HepG2 (cell line): Measurements from ENCODE around the gene FAM83C. TPM values are rescaled to one million over a fixed set of nuclear protein-coding genes. Genes with fewer than 3 reads are reported as not detected.
A peak's percentile ranks its signal among the peaks of the same experiment; 100 is the strongest.

Source experiments
- ASH2L ChIP-seq: fragments of 300-600, 200-600 bp; sonication (generic); IDR thresholded peaks from 2 replicates; pipeline ENCODE4 v1.7.0; 2017; ENCODE audit warnings: low read depth, mild to moderate bottlenecking, moderate library complexity, mixed read lengths, low read length; ENCODE audit not compliant: insufficient read length
- CHCHD3 ChIP-seq: sonication (generic); formaldehyde crosslinking; IDR thresholded peaks from 2 replicates; pipeline ENCODE4 v1.8.0; 2022; ENCODE audit warnings: mild to moderate bottlenecking, missing genetic modification reagents, moderate library complexity
- FOSL1 ChIP-seq: sonication (generic); formaldehyde crosslinking; IDR thresholded peaks from 2 replicates; pipeline ENCODE4 v1.9.0; 2021; ENCODE audit warnings: missing genetic modification reagents, borderline replicate concordance
- FOXA1 ChIP-seq, 2 experiments: fragments of 450-650 bp in 1 of 2; sonication (generic) in 1 of 2; formaldehyde crosslinking in 1 of 2; IDR thresholded peaks; 2 replicates each; pipeline versions ENCODE4 v1.4.0 to v1.6.1; 2016 to 2020; ENCODE audit warnings: missing genetic modification reagents in 1 of 2
- FOXM1 ChIP-seq: sonication (generic); formaldehyde crosslinking; IDR thresholded peaks from 2 replicates; pipeline ENCODE4 v1.5.0; 2020; ENCODE audit warnings: missing genetic modification reagents
- GATA4 ChIP-seq: sonication (generic); IDR thresholded peaks from 2 replicates; pipeline ENCODE4 v1.6.1; 2016; ENCODE audit warnings: antibody characterized with exemption, low read depth, borderline replicate concordance
- GLI4 ChIP-seq: sonication (generic); formaldehyde crosslinking; IDR thresholded peaks from 2 replicates; pipeline ENCODE4 v1.5.1; 2020; ENCODE audit warnings: missing genetic modification reagents, mild to moderate bottlenecking, moderate library complexity, borderline replicate concordance
- THYN1 ChIP-seq: sonication (generic); formaldehyde crosslinking; IDR thresholded peaks from 2 replicates; pipeline ENCODE4 v1.8.1; 2023; ENCODE audit warnings: low read depth, mild to moderate bottlenecking, moderate library complexity, missing genetic modification reagents, borderline replicate concordance
- ZNF572 ChIP-seq: sonication (generic); formaldehyde crosslinking; IDR thresholded peaks from 2 replicates; pipeline ENCODE4 v1.5.1; 2020; ENCODE audit warnings: mild to moderate bottlenecking, missing genetic modification reagents
- ZNF7 ChIP-seq: IDR thresholded peaks from 2 replicates; pipeline ENCODE4 v1.6.1; 2016; ENCODE audit warnings: missing biosample characterization, missing genetic modification reagents
- polyA plus RNA-seq, 8 experiments: library from polyadenylated mRNA; depleted of rRNA in 3 of 8; stranded (reverse) in 7 of 8; unstranded in 1 of 8; fragments of >200 nt; fragmentation: Illumina TruSeq in 4 of 8; extraction: Trizol in 4 of 8; gene quantifications; 2 replicates each; pipeline versions ENCODE4 v1.2.1 to v1.2.3, GENCODE V29; 2011 to 2016; ENCODE audit warnings: low read depth in 4 of 8, missing spikeins in 1 of 8, mixed read lengths in 1 of 8; ENCODE audit not compliant: insufficient read depth in 1 of 8
- total RNA-seq, 5 experiments: library from RNA; depleted of rRNA; stranded (reverse); fragments of >200 nt; fragmentation: Illumina TruSeq; extraction: Trizol; gene quantifications; 2 replicates each; pipeline ENCODE4 v1.2.3, GENCODE V29; 2016; ENCODE audit warnings: low read depth in 1 of 5
- TF ChIP-seq, protein P1 (sequence below): IDR thresholded peaks from 2 replicates; pipeline ENCODE4 v1.6.1; 2018; ENCODE audit warnings: missing genetic modification reagents, mild to moderate bottlenecking, missing compliant biosample characterization
- TF ChIP-seq, protein P2 (sequence below): IDR thresholded peaks from 2 replicates; pipeline ENCODE4 v1.6.1; 2016; ENCODE audit warnings: low read depth, missing genetic modification reagents, missing compliant biosample characterization
- TF ChIP-seq, protein P3 (sequence below): sonication (generic); formaldehyde crosslinking; IDR thresholded peaks from 2 replicates; pipeline ENCODE4 v1.4.0; 2020; ENCODE audit warnings: missing genetic modification reagents
- TF ChIP-seq, protein P4 (sequence below): IDR thresholded peaks from 2 replicates; pipeline ENCODE4 v1.6.1; 2016; ENCODE audit warnings: low read depth

FAM83C gene
- total and polyA plus RNA-seq, 2 of the 13 experiments (the other 11 are each of a cell fraction or from before 2014, with no cell fraction given), result 0.04 TPM; not detected in 1

- TF ChIP-seq, protein P1, sequence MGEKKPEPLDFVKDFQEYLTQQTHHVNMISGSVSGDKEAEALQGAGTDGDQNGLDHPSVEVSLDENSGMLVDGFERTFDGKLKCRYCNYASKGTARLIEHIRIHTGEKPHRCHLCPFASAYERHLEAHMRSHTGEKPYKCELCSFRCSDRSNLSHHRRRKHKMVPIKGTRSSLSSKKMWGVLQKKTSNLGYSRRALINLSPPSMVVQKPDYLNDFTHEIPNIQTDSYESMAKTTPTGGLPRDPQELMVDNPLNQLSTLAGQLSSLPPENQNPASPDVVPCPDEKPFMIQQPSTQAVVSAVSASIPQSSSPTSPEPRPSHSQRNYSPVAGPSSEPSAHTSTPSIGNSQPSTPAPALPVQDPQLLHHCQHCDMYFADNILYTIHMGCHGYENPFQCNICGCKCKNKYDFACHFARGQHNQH (CRISPR knock-in tag), result 0 out of 2 replicates have a peak, but pooled peaks have one; percentile 12
- TF ChIP-seq, protein P2, sequence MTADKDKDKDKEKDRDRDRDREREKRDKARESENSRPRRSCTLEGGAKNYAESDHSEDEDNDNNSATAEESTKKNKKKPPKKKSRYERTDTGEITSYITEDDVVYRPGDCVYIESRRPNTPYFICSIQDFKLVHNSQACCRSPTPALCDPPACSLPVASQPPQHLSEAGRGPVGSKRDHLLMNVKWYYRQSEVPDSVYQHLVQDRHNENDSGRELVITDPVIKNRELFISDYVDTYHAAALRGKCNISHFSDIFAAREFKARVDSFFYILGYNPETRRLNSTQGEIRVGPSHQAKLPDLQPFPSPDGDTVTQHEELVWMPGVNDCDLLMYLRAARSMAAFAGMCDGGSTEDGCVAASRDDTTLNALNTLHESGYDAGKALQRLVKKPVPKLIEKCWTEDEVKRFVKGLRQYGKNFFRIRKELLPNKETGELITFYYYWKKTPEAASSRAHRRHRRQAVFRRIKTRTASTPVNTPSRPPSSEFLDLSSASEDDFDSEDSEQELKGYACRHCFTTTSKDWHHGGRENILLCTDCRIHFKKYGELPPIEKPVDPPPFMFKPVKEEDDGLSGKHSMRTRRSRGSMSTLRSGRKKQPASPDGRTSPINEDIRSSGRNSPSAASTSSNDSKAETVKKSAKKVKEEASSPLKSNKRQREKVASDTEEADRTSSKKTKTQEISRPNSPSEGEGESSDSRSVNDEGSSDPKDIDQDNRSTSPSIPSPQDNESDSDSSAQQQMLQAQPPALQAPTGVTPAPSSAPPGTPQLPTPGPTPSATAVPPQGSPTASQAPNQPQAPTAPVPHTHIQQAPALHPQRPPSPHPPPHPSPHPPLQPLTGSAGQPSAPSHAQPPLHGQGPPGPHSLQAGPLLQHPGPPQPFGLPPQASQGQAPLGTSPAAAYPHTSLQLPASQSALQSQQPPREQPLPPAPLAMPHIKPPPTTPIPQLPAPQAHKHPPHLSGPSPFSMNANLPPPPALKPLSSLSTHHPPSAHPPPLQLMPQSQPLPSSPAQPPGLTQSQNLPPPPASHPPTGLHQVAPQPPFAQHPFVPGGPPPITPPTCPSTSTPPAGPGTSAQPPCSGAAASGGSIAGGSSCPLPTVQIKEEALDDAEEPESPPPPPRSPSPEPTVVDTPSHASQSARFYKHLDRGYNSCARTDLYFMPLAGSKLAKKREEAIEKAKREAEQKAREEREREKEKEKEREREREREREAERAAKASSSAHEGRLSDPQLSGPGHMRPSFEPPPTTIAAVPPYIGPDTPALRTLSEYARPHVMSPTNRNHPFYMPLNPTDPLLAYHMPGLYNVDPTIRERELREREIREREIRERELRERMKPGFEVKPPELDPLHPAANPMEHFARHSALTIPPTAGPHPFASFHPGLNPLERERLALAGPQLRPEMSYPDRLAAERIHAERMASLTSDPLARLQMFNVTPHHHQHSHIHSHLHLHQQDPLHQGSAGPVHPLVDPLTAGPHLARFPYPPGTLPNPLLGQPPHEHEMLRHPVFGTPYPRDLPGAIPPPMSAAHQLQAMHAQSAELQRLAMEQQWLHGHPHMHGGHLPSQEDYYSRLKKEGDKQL (CRISPR knock-in tag), result no peak
- no peak for TF ChIP-seq ZNF572 (CRISPR knock-in tag)
- TF ChIP-seq GLI4, result no peak
- TF ChIP-seq FOXA1 (IDR thresholded peaks at IDR 0.05), result no peak
- TF ChIP-seq FOXA1 (CRISPR knock-in tag; IDR thresholded peaks at IDR 0.05), result no peak
- TF ChIP-seq CHCHD3 (CRISPR knock-in tag), result no peak
- no peak for TF ChIP-seq FOSL1 (CRISPR knock-in tag)
- no peak for TF ChIP-seq ASH2L
- TF ChIP-seq, protein P3, sequence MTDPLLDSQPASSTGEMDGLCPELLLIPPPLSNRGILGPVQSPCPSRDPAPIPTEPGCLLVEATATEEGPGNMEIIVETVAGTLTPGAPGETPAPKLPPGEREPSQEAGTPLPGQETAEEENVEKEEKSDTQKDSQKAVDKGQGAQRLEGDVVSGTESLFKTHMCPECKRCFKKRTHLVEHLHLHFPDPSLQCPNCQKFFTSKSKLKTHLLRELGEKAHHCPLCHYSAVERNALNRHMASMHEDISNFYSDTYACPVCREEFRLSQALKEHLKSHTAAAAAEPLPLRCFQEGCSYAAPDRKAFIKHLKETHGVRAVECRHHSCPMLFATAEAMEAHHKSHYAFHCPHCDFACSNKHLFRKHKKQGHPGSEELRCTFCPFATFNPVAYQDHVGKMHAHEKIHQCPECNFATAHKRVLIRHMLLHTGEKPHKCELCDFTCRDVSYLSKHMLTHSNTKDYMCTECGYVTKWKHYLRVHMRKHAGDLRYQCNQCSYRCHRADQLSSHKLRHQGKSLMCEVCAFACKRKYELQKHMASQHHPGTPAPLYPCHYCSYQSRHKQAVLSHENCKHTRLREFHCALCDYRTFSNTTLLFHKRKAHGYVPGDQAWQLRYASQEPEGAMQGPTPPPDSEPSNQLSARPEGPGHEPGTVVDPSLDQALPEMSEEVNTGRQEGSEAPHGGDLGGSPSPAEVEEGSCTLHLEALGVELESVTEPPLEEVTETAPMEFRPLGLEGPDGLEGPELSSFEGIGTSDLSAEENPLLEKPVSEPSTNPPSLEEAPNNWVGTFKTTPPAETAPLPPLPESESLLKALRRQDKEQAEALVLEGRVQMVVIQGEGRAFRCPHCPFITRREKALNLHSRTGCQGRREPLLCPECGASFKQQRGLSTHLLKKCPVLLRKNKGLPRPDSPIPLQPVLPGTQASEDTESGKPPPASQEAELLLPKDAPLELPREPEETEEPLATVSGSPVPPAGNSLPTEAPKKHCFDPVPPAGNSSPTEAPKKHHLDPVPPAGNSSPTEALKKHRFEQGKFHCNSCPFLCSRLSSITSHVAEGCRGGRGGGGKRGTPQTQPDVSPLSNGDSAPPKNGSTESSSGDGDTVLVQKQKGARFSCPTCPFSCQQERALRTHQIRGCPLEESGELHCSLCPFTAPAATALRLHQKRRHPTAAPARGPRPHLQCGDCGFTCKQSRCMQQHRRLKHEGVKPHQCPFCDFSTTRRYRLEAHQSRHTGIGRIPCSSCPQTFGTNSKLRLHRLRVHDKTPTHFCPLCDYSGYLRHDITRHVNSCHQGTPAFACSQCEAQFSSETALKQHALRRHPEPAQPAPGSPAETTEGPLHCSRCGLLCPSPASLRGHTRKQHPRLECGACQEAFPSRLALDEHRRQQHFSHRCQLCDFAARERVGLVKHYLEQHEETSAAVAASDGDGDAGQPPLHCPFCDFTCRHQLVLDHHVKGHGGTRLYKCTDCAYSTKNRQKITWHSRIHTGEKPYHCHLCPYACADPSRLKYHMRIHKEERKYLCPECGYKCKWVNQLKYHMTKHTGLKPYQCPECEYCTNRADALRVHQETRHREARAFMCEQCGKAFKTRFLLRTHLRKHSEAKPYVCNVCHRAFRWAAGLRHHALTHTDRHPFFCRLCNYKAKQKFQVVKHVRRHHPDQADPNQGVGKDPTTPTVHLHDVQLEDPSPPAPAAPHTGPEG, result no peak
- TF ChIP-seq FOXM1 (CRISPR knock-in tag), result no peak
- TF ChIP-seq, protein P4, sequence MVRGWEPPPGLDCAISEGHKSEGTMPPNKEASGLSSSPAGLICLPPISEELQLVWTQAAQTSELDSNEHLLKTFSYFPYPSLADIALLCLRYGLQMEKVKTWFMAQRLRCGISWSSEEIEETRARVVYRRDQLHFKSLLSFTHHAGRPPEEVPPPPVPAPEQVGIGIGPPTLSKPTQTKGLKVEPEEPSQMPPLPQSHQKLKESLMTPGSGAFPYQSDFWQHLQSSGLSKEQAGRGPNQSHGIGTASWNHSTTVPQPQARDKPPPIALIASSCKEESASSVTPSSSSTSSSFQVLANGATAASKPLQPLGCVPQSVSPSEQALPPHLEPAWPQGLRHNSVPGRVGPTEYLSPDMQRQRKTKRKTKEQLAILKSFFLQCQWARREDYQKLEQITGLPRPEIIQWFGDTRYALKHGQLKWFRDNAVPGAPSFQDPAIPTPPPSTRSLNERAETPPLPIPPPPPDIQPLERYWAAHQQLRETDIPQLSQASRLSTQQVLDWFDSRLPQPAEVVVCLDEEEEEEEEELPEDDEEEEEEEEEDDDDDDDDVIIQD, result no peak
- no peak for TF ChIP-seq THYN1 (CRISPR knock-in tag)
- no peak for TF ChIP-seq ZNF7 (CRISPR knock-in tag)
- no peak for TF ChIP-seq GATA4
Measured at GRCh38 chr20:35292504-35293285, 470 bp upstream of the FAM83C start (continued).
